SK-N-SH (cell line): ENCODE data around the gene LRRIQ1. TPM values are rescaled to one million over a fixed set of nuclear protein-coding genes. Genes with fewer than 3 reads are reported as not detected.

Experiments used
- CTCF ChIA-PET: fragments of 300-600, 350-600 bp; formaldehyde crosslinking; extraction: SDS; loops from one replicate; lab custom pipeline; 2021; lab: Yijun Ruan, JAX
- POLR2A ChIA-PET: fragments of 350-600 bp; sonication (Branson Sonifier 250); formaldehyde crosslinking; extraction: SDS; loops from one replicate; lab custom pipeline; 2020; ENCODE audit warnings: antibody characterized with exemption, inconsistent platforms; lab: Yijun Ruan, JAX
- DNase-seq: peaks from one replicate; pipeline ENCODE4 v3.0.0; 2012
- H2AFZ ChIP-seq: fragments of 200-600 bp; sonication (generic); 2 replicates; pipeline ENCODE4 v1.8.1; 2016; ENCODE audit warnings: antibody characterized with exemption, mild to moderate bottlenecking, low read depth
- H3F3A ChIP-seq: fragments of 200-600 bp; sonication (generic); replicated peaks from 2 replicates; pipeline ENCODE3; 2016; ENCODE audit warnings: antibody characterized with exemption, mild to moderate bottlenecking; ENCODE audit not compliant: insufficient read depth
- H3K27ac ChIP-seq, 2 experiments: fragments of 200-500 bp in 1 of 2; fragments of 200-600 bp in 1 of 2; sonication (Bioruptor generic) in 1 of 2; sonication (generic), shearing (Covaris generic) in 1 of 2; 2 replicates each; pipeline versions ENCODE4 v1.5.1 to v1.6.1; 2014 to 2016; ENCODE audit warnings: low read depth in 2 of 2, inconsistent platforms in 1 of 2, low read length in 1 of 2, mild to moderate bottlenecking in 1 of 2, mixed read lengths in 1 of 2
- H3K27me3 ChIP-seq: fragments of 200-600 bp; sonication (generic), shearing (Covaris generic); 2 replicates; pipeline ENCODE4 v1.6.1; 2016; ENCODE audit warnings: mixed run types; ENCODE audit not compliant: insufficient read depth
- H3K36me3 ChIP-seq, 2 experiments: fragments of 200-500 bp in 1 of 2; fragments of 200-600 bp in 1 of 2; sonication (Bioruptor generic) in 1 of 2; sonication (generic) in 1 of 2; replicated peaks in 1 of 2; 2 replicates each; pipeline versions ENCODE3 to v1.5.1; 2014 to 2016; ENCODE audit warnings: low read length in 1 of 2, mild to moderate bottlenecking in 1 of 2; ENCODE audit not compliant: insufficient read depth in 2 of 2, control insufficient read depth in 1 of 2
- H3K4me1 ChIP-seq, 2 experiments: fragments of 200-500 bp in 1 of 2; fragments of 200-600 bp in 1 of 2; sonication (Bioruptor generic) in 1 of 2; sonication (generic), shearing (Covaris generic) in 1 of 2; 2 replicates each; pipeline versions ENCODE4 v1.5.1 to v1.6.1; 2014 to 2016; ENCODE audit warnings: low read depth in 1 of 2, low read length in 1 of 2, mixed run types in 1 of 2; ENCODE audit not compliant: insufficient read depth in 2 of 2, control insufficient read depth in 1 of 2
- H3K4me2 ChIP-seq: fragments of 200-600 bp; sonication (generic), shearing (Covaris generic); 2 replicates; pipeline ENCODE4 v1.6.1; 2017; ENCODE audit warnings: mixed run types
- H3K4me3 ChIP-seq, 2 experiments: fragments of 200-500 bp in 1 of 2; fragments of 200-600 bp in 1 of 2; sonication (Bioruptor generic) in 1 of 2; sonication (generic), shearing (Covaris generic) in 1 of 2; 2 replicates each; pipeline versions ENCODE4 v1.5.1 to v1.8.1; 2014 to 2016; ENCODE audit warnings: low read depth in 2 of 2, inconsistent platforms in 1 of 2, low read length in 1 of 2, mild to moderate bottlenecking in 1 of 2, mixed read lengths in 1 of 2, moderate library complexity in 1 of 2
- H3K79me2 ChIP-seq: fragments of 200-600 bp; sonication (generic); 2 replicates; pipeline ENCODE4 v1.8.1; 2017; ENCODE audit warnings: mild to moderate bottlenecking; ENCODE audit not compliant: insufficient read depth
- H3K9ac ChIP-seq: fragments of 200-600 bp; sonication (generic); 2 replicates; pipeline ENCODE4 v1.6.1; 2017; ENCODE audit warnings: mixed run types
- H3K9me2 ChIP-seq: fragments of 200-600 bp; sonication (generic); 2 replicates; pipeline ENCODE4 v1.6.1; 2017; ENCODE audit warnings: mixed run types
- H3K9me3 ChIP-seq: fragments of 200-600 bp; sonication (generic); 2 replicates; pipeline ENCODE4 v1.6.1; 2017; ENCODE audit warnings: mixed run types, mild to moderate bottlenecking, moderate library complexity
- H4K20me1 ChIP-seq: fragments of 200-600 bp; sonication (generic); 2 replicates; pipeline ENCODE4 v1.6.1; 2017; ENCODE audit warnings: mild to moderate bottlenecking, mixed run types; ENCODE audit not compliant: insufficient read depth
- CTCF ChIP-seq: fragments of 200-600 bp; sonication (generic); IDR thresholded peaks from 2 replicates; pipeline ENCODE4 v1.6.1; 2017; ENCODE audit warnings: antibody characterized with exemption, mild to moderate bottlenecking, moderate library complexity
- ELF1 ChIP-seq: IDR thresholded peaks from 2 replicates; pipeline ENCODE4 v1.4.0; 2012
- EP300 ChIP-seq, 2 experiments: IDR thresholded peaks; 2 replicates each; pipeline versions ENCODE4 v1.4.0 to v1.6.1; 2012; ENCODE audit warnings: borderline replicate concordance in 1 of 2, low read depth in 1 of 2, low read length in 1 of 2
- FOXJ3 ChIP-seq: sonication (generic); formaldehyde crosslinking; IDR thresholded peaks from 2 replicates; pipeline ENCODE4 v1.5.1; 2020; ENCODE audit warnings: mild to moderate bottlenecking, missing genetic modification reagents
- FOXM1 ChIP-seq: IDR thresholded peaks from 2 replicates; pipeline ENCODE4 v1.4.0; 2012; ENCODE audit warnings: low read depth, mild to moderate bottlenecking
- GATA2 ChIP-seq: sonication (generic); formaldehyde crosslinking; IDR thresholded peaks from 2 replicates; pipeline ENCODE4 v1.5.0; 2020; ENCODE audit warnings: mild to moderate bottlenecking, missing genetic modification reagents
- JUND ChIP-seq: IDR thresholded peaks from 2 replicates; pipeline ENCODE4 v1.4.0; 2012
- MAX ChIP-seq: IDR thresholded peaks from 2 replicates; pipeline ENCODE4 v1.4.0; 2012; ENCODE audit warnings: low read depth
- MEF2A ChIP-seq: IDR thresholded peaks from 2 replicates; pipeline ENCODE4 v1.4.0; 2012; ENCODE audit warnings: low read depth, borderline replicate concordance
- MXI1 ChIP-seq: IDR thresholded peaks from 2 replicates; pipeline ENCODE4 v1.6.1; 2012; ENCODE audit warnings: mild to moderate bottlenecking, low read depth, low read length, improper control_type of control experiment
- NFIC ChIP-seq: IDR thresholded peaks from 2 replicates; pipeline ENCODE4 v1.4.0; 2012; ENCODE audit warnings: borderline replicate concordance
- POLR2AphosphoS5 ChIP-seq: IDR thresholded peaks from 2 replicates; pipeline ENCODE4 v1.6.1; 2012; ENCODE audit warnings: low read depth, low read length
- RAD21 ChIP-seq: IDR thresholded peaks from 2 replicates; pipeline ENCODE4 v1.6.1; 2012; ENCODE audit warnings: mild to moderate bottlenecking, low read length
- RCOR1 ChIP-seq: fragments of 150-350 bp; IDR thresholded peaks from 2 replicates; pipeline ENCODE4 v1.6.1; 2017; ENCODE audit warnings: antibody characterized with exemption, low read length
- REST ChIP-seq: IDR thresholded peaks from 2 replicates; pipeline ENCODE4 v1.6.1; 2012; ENCODE audit warnings: mild to moderate bottlenecking, low read depth, low read length, moderate library complexity
- SIN3A ChIP-seq: IDR thresholded peaks from 2 replicates; pipeline ENCODE4 v1.6.1; 2012; ENCODE audit warnings: low read depth, mild to moderate bottlenecking, low read length, moderate library complexity, borderline replicate concordance
- YY1 ChIP-seq: IDR thresholded peaks from 2 replicates; pipeline ENCODE4 v1.4.0; 2012; ENCODE audit warnings: low read depth, mild to moderate bottlenecking
- ZBTB33 ChIP-seq: IDR thresholded peaks from 2 replicates; pipeline ENCODE4 v1.4.0; 2012; ENCODE audit warnings: low read depth, borderline replicate concordance
- WGBS: methylation state at CpG from one replicate; pipeline ENCODE4 v1.1.6; 2017; ENCODE audit warnings: low lambda C conversion rate; 5-methylcytosine and 5-hydroxymethylcytosine counted together
- polyA plus RNA-seq, 3 experiments: library from polyadenylated mRNA; depleted of rRNA; stranded (reverse); fragments of >200 nt; gene quantifications; 2 replicates each; pipeline ENCODE4 v1.2.3, GENCODE V29; 2012

The LRRIQ1 gene
- polyA plus RNA-seq, 1 of the 3 experiments (the other 2 are of a cell fraction), result 0.39 TPM

GRCh38 chr12:85225501-85225900, 189.3 kb downstream of the LRRIQ1 start:
- H3K9me3 ChIP-seq, result no peaks in the 10 kb centered on the region
- H3K4me1 ChIP-seq, result no peaks in the 10 kb centered on the region
- DNase-seq, result no peak
- ChIA-PET CTCF (no interaction called here), POLR2A (no interaction called here)
- no peak overlapping the region for H2AFZ ChIP-seq
- WGBS, result 71% methylated on average over 1 of the region's 1 CpG
- TF ChIP-seq REST (no peak), RCOR1 (no peak), MXI1 (no peak), MEF2A (no peak), FOXJ3 (CRISPR knock-in tag) (no peak), YY1 (no peak), MAX (no peak), GATA2 (CRISPR knock-in tag) (no peak), RAD21 (no peak), FOXM1 (no peak), JUND (no peak), NFIC (no peak), SIN3A (no peak), ELF1 (no peak), POLR2AphosphoS5 (no peak), EP300 (IDR thresholded peaks at IDR 0.05; ENCODE audit: borderline replicate concordance in 1 of 2, low read depth in 1 of 2, low read length in 1 of 2) (no peak), CTCF (no peak), ZBTB33 (no peak)
- H3K9ac ChIP-seq, result no peak overlapping the region
- no peaks in the 10 kb centered on the region for H4K20me1 ChIP-seq
- no peaks in the 10 kb centered on the region for H3F3A ChIP-seq
- H3K27me3 ChIP-seq, result no peaks in the 10 kb centered on the region
- no peak overlapping the region for H3K27ac ChIP-seq
- H3K4me3 ChIP-seq, result no peak overlapping the region
- no peaks in the 10 kb centered on the region for H3K36me3 ChIP-seq
- no peaks in the 10 kb centered on the region for H3K79me2 ChIP-seq
- no peaks in the 10 kb centered on the region for H3K9me2 ChIP-seq
- H3K4me2 ChIP-seq, result no peak overlapping the region
